ENCODE data around the gene ADGRD1.
"Not testable (repeated sequence)": the region's sequence is repeated elsewhere in the genome, so short reads cannot be mapped to it uniquely, and the experiment has no call there.

The ADGRD1 gene

GRCh38 chr12:130953771-130954543 is at the start of gene ADGRD1:
ADGRD1 (plus strand) TSS chr12:130953907; CDS start chr12:130954466, 559 bp downstream.
- peak in 1 of 56 donors; percentile 1 for DNase-seq

- no peak for DNase-seq
Observed at GRCh38 chr12:130904064-130904463, 49.6 kb upstream of the ADGRD1 start.

- DNase-seq, result not testable (repeated sequence)
Observed at GRCh38 chr12:130904936-130905455, 48.7 kb upstream of the ADGRD1 start.

- DNase-seq, result no peak
Observed at GRCh38 chr12:130909111-130909510, 44.6 kb upstream of the ADGRD1 start.

GRCh38 chr12:130911193-130911592 is 42.5 kb upstream of the ADGRD1 start:
- no peak for DNase-seq

- no peak for DNase-seq
Observed at GRCh38 chr12:130911933-130912332, 41.8 kb upstream of the ADGRD1 start.

GRCh38 chr12:130916241-130916911 is 37.3 kb upstream of the ADGRD1 start:
- DNase-seq, result peak in 44 of 56 donors; percentile 5 to 71 (median 28)

- DNase-seq, result no peak
Observed at GRCh38 chr12:130917607-130918006, 36.1 kb upstream of the ADGRD1 start.

- no peak for DNase-seq
Observed at GRCh38 chr12:130919086-130919485, 34.6 kb upstream of the ADGRD1 start.

- no peak for DNase-seq
Observed at GRCh38 chr12:130920119-130920703, 33.5 kb upstream of the ADGRD1 start.

GRCh38 chr12:130920723-130921381 is 32.9 kb upstream of the ADGRD1 start:
- no peak for DNase-seq

- no peak for DNase-seq
Observed at GRCh38 chr12:130922511-130922953, 31.2 kb upstream of the ADGRD1 start.

GRCh38 chr12:130924966-130925665 is 28.6 kb upstream of the ADGRD1 start:
- DNase-seq, result no peak

GRCh38 chr12:130925666-130926015 is 28.1 kb upstream of the ADGRD1 start:
- DNase-seq, result peak in 6 of 56 donors; percentile 6 to 42 (median 14)

- DNase-seq, result no peak
Observed at GRCh38 chr12:130929363-130929762, 24.3 kb upstream of the ADGRD1 start.

GRCh38 chr12:130932061-130932930 is 21.4 kb upstream of the ADGRD1 start:
- DNase-seq, result no peak

GRCh38 chr12:130933269-130933995 is 20.3 kb upstream of the ADGRD1 start:
- peak in 1 of 56 donors; percentile 30 for DNase-seq

- no peak for DNase-seq
Observed at GRCh38 chr12:130934753-130935152, 19.0 kb upstream of the ADGRD1 start.

GRCh38 chr12:130936561-130936960 is 17.1 kb upstream of the ADGRD1 start:
- DNase-seq, result no peak

All from amygdala (tissue), 56 donors.